GM12874 (cell line): ENCODE data around the gene CUL4B.
A peak's percentile ranks its signal among the peaks of the same experiment; 100 is the strongest.

Experiments
- CTCF ChIP-seq: IDR thresholded peaks from 2 replicates; pipeline ENCODE4 v1.5.1; 2011; ENCODE audit warnings: low read depth, mild to moderate bottlenecking, control low read depth, low read length, moderate library complexity; ENCODE audit not compliant: insufficient read depth

The CUL4B gene

DNA sequence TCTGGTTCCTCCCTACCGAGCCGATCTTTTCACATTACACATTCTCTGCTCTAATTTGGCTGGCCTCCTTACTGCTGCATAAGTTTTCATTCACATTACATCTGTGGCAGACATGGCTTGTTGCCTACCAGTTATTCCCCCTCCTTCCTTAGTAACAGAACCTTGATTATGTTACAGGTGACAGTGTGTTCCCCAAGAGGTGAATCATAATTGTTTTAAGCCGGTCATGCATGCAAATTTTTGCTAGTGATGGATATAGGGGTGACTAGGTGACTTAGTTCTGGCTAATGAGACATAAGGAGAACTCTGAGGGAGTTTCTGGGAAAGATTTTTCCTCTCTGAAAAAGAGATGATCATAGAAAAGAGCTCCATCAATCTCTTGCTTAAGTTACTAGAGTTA lies 83.3 kb downstream of the CUL4B start:
- TF ChIP-seq CTCF, result no peak

DNA sequence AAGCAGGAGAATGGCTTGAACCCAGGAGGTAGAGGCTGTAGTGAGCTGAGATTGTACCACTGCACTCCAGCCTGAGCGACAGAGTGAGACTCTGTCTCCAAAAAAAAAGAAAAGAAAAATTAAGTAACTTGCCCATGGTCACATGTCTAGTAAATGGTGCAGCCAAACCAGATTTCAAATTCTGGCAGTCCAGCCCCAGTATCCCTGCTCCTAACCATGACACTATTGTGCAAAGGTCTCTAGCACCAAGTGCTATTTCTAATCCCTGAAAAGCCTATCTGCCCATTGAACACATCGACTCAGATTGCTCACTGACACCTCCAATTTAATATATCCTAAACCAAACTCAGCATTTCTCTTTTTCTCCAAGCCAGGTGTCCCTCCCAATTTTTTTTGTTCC lies 84.0 kb downstream of the CUL4B start:
- no peak for TF ChIP-seq CTCF

GRCh38 chrX:120475447-120475846 lies 85.3 kb downstream of the CUL4B start:
- peak; percentile 25; the same call in 1 of the 2 replicates for TF ChIP-seq CTCF
